Astrocyte of the spinal cord (primary cell): ENCODE results near the gene ATP8B1.
A peak's percentile ranks its signal among the peaks of the same experiment; 100 is the strongest.

Experiments used
- DNase-seq: peaks from one replicate; pipeline ENCODE4 v3.0.0; 2011; ENCODE audit warnings: low read depth, low spot score
- H3K4me3 ChIP-seq: 2 replicates; pipeline ENCODE4 v1.5.1; 2011; ENCODE audit warnings: low read depth, mild to moderate bottlenecking, low read length, moderate library complexity
- in situ Hi-C: cut with HindIII; loops from 2 replicates; pipeline ENCODE4 v1.10.0; 2017; ENCODE audit warnings: low sequenced_read_pairs
- TF ChIP-seq, protein P1 (sequence below): IDR thresholded peaks from 2 replicates; pipeline ENCODE4 v1.5.1; 2012; ENCODE audit warnings: low read depth, mild to moderate bottlenecking, low read length, inconsistent platforms

Gene ATP8B1

GRCh38 chr18:57782049-57782448 lies 21.1 kb downstream of the ATP8B1 start:
- in situ Hi-C loops, result no loop called here
- no peak overlapping the region for H3K4me3 ChIP-seq
- TF ChIP-seq, protein P1, sequence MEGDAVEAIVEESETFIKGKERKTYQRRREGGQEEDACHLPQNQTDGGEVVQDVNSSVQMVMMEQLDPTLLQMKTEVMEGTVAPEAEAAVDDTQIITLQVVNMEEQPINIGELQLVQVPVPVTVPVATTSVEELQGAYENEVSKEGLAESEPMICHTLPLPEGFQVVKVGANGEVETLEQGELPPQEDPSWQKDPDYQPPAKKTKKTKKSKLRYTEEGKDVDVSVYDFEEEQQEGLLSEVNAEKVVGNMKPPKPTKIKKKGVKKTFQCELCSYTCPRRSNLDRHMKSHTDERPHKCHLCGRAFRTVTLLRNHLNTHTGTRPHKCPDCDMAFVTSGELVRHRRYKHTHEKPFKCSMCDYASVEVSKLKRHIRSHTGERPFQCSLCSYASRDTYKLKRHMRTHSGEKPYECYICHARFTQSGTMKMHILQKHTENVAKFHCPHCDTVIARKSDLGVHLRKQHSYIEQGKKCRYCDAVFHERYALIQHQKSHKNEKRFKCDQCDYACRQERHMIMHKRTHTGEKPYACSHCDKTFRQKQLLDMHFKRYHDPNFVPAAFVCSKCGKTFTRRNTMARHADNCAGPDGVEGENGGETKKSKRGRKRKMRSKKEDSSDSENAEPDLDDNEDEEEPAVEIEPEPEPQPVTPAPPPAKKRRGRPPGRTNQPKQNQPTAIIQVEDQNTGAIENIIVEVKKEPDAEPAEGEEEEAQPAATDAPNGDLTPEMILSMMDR, result no peak
- DNase-seq, result no peak

- in situ Hi-C loops, result no loop called here
- DNase-seq, result peak; percentile 95
- TF ChIP-seq, protein P1, result no peak
- no peak overlapping the region for H3K4me3 ChIP-seq
Measured at GRCh38 chr18:57780706-57781347, 22.3 kb downstream of the ATP8B1 start.

DNA sequence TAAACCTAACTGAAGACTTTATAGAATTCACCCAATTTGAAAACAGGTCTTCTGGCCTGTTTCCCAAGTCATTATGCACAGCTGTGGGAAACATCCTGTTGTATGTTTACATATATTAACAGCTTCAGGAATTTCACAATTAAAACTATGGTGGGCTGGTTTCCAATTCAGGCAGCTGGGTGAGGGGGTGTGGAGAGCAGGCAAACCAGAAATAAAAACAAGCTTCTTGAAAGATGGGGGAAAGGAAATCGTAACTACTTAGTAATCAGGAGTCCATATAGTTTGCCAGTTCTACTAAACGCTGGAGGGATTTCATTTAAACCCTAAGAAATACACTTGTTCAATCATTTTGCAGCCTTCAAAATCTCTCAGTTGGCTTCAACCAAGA lies 22.8 kb downstream of the ATP8B1 start:
- H3K4me3 ChIP-seq, result no peak overlapping the region
- TF ChIP-seq, protein P1, result no peak
- in situ Hi-C loops, result no loop called here
- DNase-seq, result no peak

DNA sequence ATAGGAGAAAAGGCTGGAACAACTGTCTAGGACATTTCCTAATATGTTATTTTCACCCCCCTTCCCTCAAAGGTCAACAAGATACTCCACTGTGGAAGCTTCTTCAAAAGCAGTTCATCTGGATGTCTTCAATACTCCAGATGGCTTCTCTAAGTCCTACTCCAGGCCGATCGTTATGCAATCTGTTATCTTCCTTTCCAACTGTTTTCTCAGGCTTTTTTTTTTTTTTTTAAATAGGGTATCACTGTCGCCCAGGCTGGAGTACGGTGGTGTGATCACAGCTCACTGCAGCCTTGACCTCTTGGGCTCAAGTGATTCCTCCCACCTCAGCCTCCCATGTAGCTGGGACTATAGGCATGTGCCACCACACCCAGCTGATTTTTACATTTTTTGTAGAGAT lies 26.3 kb downstream of the ATP8B1 start:
- TF ChIP-seq, protein P1, result no peak
- in situ Hi-C loops, result no loop called here
- no peak overlapping the region for H3K4me3 ChIP-seq
- DNase-seq, result no peak

- in situ Hi-C loops, result no loop called here
- H3K4me3 ChIP-seq, result no peak overlapping the region
- DNase-seq, result no peak
- TF ChIP-seq, protein P1, result no peak
Measured at GRCh38 chr18:57776354-57776753, 26.8 kb downstream of the ATP8B1 start.

DNA sequence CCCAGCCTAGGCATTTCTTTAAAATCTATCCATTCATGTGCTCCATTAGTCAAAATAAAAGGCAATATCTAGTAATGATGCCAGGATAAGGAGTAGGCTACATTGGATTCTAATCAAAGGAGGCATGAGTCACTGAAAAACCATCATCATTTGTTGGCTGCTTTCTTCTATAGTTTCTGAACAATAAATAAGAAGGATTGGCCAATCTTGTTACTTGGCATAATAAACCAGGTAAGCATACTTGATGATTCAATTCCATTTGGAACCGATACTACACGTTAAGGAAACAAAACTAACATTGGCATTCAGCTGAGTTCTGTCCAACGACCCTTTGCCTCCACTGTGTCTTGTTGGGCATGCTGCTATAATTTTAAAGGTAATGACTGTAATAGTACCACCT lies 27.2 kb downstream of the ATP8B1 start:
- in situ Hi-C loops, result no loop called here
- DNase-seq, result peak; percentile 48
- H3K4me3 ChIP-seq, result no peak overlapping the region
- TF ChIP-seq, protein P1, result no peak

DNA sequence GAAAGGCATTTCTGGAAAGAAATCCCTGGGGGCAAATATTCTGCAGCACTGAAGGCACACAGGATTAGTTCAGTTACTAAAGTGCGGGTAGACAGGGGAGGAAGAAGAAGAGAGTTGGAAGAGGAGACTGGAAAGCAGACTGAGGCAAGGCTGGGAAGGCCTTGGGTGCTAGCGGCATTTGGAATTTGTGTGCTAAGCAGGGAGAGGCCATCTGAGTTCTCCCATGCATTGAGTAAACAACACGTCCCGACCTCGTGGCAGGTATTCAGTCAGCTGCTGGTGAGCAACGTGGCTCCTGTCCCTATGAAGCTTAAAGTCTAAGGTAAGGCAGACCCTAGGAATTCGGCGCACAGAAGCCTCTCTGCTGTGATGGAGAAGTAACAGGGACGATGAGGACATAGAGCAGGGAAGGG lies 30.7 kb downstream of the ATP8B1 start:
- in situ Hi-C loops, result no loop called here

More for the DNA sequence above, 30.7 kb downstream of the ATP8B1 start:
- TF ChIP-seq, protein P1, result no peak
- no peak for DNase-seq
- H3K4me3 ChIP-seq, result no peak overlapping the region
